Activated CD4-positive, alpha-beta T cell treated with anti-CD3 and anti-CD28 coated beads for 24 hours (primary cell): Measurements from ENCODE around the gene ERBB4.

Experiments
- DNase-seq, 2 donors: peaks; one replicate each; pipeline ENCODE4 v3.0.0-alpha.2; 2020; ENCODE audit warnings: low read depth in 2 of 2

Gene ERBB4

DNA sequence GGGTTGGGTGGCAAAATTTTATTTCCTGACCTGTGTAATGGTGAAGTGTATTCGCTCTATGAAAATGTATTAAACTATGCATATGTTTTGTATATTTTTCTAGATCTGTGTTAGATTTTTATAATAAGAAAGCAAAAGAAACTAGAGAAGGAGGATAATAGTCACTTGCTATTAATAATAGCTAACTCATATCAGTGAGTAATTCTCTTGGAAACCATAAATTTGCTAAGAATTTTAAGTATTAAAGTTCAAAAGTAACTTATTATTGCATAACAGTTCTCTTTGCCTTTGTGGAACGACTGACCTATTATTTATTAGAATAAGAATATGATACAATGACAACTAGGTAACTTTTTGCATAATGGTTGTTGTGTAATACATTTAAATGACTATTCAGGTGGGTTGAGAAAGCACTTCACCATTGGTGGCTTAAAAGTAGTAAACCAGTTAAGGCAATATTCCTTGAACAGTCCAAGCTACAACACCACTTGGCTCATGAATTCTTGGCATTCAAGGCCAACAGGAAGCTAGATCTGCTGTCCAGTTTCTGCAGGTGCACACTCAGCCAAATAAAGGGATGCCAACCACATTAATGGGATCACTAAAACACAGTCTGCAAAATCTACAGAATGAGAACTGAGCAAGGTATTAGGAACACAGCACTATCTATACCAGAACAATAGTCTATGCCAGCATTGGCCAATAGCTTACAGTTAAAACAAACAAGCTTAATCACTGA lies 1060.9 kb downstream of the ERBB4 start:
- DNase-seq: no peak

DNA sequence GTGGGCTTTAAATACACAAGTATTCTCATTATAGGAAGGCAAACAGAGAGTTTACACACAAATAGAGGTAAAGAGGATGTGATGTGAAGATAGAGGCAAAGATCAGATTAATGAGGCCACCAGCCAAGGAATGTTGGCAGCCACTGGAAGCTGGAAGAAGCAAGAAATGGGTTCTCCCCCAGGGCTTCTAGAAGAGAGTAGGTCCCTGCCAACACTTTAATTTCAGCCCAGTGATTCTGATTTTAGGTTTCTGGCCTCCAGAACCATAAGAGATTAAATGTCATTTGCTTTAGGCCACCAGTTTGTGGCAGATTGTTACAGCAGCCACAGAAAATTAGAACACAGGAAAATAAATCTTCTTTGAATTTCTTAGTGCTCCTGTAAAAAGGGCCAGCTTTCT lies 1065.5 kb downstream of the ERBB4 start:
- no peak for DNase-seq

GRCh38 chr2:211469664-211470059 lies 1068.9 kb downstream of the ERBB4 start:
- no peak for DNase-seq

DNA sequence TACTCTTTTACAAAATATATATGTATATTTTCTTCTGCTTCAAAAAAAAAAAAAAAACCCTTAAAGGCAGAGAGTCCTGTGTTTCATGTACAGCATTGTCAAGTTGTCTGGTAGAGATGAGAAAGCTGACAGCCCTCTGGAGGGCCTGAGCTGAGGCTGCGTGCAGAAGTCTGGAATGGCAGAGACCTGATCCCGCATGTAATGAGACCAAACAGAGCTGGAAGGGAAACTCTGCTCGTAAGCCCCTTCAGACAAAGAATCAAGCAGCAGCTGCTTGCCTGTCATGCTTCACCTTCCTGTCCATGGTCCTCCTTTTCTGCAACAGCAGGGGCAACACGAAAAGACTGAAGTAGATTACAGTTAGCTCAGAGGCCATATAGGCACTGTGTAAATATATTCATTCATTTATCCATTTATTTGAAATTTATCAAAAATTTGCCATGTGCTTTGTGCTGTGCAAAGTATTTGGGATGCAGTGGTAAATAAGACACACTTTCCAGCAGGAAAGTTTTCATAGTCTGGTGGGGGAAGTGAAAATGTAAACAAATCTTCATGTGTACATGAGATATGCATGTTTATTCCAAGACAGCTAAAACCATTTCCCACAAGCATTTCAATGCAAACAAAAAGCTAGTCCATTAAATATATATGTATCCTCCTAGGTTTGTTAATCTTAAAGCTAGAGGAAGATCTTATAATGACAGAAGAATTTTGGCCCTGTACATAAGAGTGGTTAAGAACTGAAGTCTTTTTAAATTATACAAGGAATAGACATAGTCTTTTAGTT lies 1069.5 kb downstream of the ERBB4 start:
- DNase-seq: no peak

GRCh38 chr2:211468217-211468616 lies 1070.4 kb downstream of the ERBB4 start:
- no peak for DNase-seq

- no peak for DNase-seq
Observed at GRCh38 chr2:211463397-211463796, 1075.2 kb downstream of the ERBB4 start.

- no peak for DNase-seq
Observed at GRCh38 chr2:211458974-211459373, 1079.6 kb downstream of the ERBB4 start.

DNA sequence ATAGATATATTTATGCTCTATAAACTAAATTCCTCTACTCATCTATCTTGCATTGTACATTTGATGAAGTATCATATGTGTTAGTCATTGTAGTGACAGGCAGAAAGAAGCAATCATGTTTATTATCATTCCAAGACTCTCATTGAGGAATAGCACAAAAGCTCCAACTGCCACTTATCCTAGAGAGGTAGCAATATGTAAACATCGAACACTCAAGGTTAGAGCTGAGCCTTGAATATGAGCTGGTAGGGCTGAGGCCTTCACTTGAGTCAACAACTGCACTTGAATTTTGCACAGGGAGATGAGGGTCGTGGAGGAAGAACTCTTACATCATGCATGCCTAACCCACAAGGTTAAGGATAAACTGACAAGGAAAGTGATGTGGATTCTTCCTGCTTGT lies 1081.3 kb downstream of the ERBB4 start:
- DNase-seq: no peak

- no peak for DNase-seq
Observed at GRCh38 chr2:211455216-211455841, 1083.3 kb downstream of the ERBB4 start.

DNA sequence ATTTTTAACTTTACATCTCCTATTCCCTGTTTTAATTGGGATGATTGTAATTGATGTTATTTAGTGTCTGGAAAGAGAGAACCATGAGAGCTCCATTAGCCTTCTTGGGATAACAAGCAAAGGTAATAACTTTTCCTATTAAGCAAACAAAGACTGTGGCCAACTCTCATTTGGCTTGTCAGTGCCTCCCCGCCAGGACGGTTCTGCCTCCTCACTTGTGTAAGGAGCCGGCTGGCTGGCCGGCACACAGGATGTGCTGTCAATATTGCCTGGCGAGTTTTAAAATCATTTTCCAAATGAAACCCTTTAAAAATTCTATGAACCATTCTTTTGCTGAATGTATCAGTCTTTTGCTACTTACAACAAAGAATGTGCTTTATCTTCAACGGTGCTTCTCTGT lies 1083.9 kb downstream of the ERBB4 start:
- no peak for DNase-seq

DNA sequence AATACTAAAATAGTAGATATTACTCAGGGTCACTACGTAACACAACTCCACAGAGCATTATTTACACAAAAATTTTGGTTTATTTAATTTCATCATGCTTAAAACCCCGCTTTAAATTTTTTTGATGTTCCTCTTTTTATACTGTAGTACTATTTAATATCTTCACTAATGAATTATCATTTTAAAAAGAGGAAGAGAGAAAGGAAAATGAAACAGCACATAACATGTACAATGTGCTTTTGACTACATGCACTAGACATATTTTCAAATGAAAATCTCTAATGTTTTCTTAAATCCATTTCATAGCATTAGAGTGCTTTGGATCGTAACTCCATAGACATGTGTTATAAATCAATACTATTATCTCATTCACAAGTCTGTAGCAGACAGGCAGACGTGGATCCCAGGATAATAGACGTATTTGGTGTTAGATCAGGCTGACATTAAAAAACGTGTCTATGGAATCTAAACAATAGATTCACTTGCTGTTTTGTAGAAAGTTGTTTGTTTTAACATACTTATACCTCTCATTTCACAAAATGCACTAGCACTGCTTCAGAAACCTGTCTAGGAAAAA lies 1085.2 kb downstream of the ERBB4 start:
- DNase-seq: no peak

DNA sequence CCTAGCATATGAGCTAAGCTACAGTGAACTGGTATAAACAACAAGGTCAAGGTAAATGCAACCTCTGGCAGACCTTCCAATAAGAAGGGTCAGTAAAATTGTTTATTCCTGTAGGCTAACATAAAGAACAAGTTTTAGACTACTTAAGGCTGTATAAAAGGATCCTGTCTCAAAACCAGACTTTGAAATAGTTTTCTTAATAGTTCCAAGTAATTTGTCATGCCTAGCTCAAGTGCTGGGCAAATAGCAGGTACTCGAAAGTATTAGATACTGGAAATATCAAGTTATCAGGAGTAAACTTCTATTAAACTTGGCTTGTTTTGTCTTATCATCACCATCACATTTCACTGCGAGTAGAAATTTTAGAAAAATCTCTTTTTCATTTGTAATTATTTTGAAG lies 1087.0 kb downstream of the ERBB4 start:
- no peak for DNase-seq

GRCh38 chr2:211449819-211450218 lies 1088.8 kb downstream of the ERBB4 start:
- no peak for DNase-seq

- DNase-seq: no peak
Observed at GRCh38 chr2:211447548-211447947, 1091.1 kb downstream of the ERBB4 start.

GRCh38 chr2:211440107-211440506 lies 1098.5 kb downstream of the ERBB4 start:
- no peak for DNase-seq

DNA sequence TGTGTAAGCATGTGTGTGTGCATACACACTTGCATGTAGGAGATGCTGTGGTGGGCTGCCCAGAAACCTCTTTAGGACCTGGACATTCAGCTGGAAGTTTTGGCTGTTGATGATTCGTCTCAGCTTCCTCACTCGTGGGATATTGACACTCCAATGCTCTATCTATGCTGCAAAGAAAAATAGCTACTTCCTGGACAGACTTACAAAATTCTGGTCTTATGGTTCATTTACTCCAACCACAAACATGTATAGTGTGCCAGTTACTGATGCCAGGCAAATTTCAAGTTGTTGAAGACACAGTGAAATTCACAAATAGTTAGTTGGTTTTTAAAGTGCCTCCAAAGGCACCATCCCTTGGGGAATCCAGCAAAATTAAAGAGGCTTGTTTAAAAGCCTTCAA lies 1099.6 kb downstream of the ERBB4 start:
- no peak for DNase-seq

DNA sequence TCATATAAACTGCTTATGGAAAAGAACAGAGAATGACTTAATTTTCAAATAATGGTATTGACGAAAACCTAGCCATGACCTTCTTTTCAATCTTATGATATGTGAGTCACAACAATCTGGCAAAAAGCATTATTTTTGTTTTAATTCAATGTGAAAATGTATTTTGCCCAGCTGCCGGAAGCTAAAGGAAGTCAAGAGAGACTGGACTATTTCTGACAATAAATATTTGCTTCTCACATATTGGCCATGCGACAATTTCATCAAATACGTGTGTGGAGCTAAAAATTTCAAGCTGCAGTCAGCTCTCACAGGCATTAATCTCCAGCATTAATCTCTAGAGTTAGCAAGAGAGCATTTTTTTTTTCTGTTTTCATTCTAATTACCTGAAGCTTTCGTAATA lies 1101.2 kb downstream of the ERBB4 start:
- DNase-seq: no peak

DNA sequence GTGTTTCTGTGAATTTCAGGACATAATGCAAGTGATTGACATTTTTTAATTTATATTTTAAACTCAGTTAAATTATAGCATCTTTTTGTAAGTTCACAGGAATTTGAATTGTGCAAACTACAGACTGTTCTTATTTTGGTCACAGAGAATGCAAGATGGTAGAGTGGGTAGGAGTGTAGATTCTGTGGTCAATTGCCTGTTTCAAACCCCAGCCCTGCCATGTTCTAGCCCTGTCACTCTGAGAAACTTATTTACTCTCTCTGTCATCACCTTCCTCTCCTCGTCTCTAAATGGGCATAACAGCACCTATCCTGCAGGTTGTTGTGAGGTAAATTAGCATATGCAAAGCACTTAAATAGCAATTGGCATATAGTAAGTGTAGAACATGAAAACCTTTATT lies 1102.4 kb downstream of the ERBB4 start:
- no peak for DNase-seq

- no peak for DNase-seq
Observed at GRCh38 chr2:211435331-211435730, 1103.3 kb downstream of the ERBB4 start.

- no peak for DNase-seq
Observed at GRCh38 chr2:211434773-211435172, 1103.8 kb downstream of the ERBB4 start.

GRCh38 chr2:211429256-211429920 lies 1109.2 kb downstream of the ERBB4 start:
- no peak for DNase-seq

DNA sequence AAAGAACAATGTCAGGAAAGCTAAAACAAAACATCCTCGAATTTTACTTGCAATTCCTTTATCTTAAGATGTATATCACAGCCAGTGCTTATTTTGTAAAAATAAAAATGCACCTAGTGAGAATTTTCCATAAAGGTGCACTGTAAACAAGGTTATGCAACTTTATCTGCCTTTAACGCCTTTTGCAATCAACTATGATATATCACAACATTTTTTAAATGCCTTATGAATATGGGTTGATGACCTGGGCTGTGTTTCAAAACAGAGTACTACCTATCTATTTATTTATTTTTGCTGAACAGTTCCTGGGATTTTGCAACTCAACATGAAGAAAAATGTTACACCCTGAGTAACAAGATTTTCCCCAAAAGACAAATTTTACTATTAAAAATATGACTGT lies 1112.4 kb downstream of the ERBB4 start:
- DNase-seq: no peak
